ENCODE data around the gene IFITM10.
"Not testable (repeated sequence)": the region's sequence is repeated elsewhere in the genome, so short reads cannot be mapped to it uniquely, and the experiment has no call there.

IFITM10 gene

DNA sequence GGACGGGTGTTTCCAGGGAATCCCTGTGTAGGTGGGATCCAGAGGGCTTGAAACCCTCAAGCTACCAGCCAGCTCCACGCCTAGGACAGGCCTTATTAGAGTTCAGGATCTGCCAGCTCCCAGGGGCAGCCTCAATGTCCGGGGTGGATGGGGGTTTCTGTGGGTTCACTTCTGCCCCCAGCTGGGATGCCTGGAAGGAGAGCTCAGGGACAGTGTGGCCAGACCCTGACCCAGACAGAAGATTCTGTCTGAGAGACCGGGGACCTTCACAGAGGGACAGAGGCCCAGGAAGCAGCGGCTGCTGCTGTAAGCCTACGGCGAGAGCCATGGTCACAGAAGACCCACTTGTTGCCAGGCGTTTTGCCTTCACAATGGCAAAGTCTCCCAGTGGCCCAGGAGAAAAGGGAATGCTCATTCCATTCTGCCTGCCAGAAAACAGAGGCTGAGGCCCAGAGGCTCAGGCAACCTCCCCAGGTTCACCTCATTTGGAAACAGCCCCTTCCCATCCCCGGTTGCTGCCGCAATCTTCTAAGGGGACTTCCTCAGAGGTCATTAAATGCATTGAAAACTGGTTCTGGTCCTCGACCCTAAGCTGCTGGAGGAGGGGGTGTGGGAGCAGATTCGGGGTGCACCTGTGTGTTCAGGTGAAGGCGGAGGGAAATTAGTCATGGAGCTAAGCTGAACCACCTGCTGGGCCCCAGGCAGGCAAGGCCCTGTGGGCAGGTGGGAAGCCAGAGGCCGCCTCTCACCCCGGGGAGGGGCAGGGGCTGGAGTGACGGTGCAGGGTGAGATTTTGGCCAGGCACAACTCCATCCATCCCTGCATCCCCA lies 58.3 kb downstream of the IFITM10 start:
- no peak overlapping the region for H3K9ac ChIP-seq (ENCODE audit: low read length)
- no peaks in the 10 kb centered on the region for H4K20me1 ChIP-seq (ENCODE audit: low read depth, low read length)
- no peaks in the 10 kb centered on the region for H3F3A ChIP-seq (ENCODE audit: insufficient read depth)
- H3K27me3 ChIP-seq (ENCODE audit: low read length), result no peaks in the 10 kb centered on the region
- TF ChIP-seq, protein P1, sequence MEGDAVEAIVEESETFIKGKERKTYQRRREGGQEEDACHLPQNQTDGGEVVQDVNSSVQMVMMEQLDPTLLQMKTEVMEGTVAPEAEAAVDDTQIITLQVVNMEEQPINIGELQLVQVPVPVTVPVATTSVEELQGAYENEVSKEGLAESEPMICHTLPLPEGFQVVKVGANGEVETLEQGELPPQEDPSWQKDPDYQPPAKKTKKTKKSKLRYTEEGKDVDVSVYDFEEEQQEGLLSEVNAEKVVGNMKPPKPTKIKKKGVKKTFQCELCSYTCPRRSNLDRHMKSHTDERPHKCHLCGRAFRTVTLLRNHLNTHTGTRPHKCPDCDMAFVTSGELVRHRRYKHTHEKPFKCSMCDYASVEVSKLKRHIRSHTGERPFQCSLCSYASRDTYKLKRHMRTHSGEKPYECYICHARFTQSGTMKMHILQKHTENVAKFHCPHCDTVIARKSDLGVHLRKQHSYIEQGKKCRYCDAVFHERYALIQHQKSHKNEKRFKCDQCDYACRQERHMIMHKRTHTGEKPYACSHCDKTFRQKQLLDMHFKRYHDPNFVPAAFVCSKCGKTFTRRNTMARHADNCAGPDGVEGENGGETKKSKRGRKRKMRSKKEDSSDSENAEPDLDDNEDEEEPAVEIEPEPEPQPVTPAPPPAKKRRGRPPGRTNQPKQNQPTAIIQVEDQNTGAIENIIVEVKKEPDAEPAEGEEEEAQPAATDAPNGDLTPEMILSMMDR (IDR thresholded peaks at IDR 0.05; ENCODE audit: insufficient read depth, low read length, poor library complexity, severe bottlenecking), result no peak
- no peak for TF ChIP-seq EZH2phosphoT487 (conservative IDR thresholded peaks at IDR 0.05; ENCODE audit: low read length)
- no peaks in the 10 kb centered on the region for H3K79me2 ChIP-seq (ENCODE audit: insufficient read depth, low read length)
- H3K9me3 ChIP-seq (ENCODE audit: insufficient read depth, low read length), result no peaks in the 10 kb centered on the region
- H3K4me2 ChIP-seq (ENCODE audit: low read depth, low read length, poor library complexity, severe bottlenecking), result no peak overlapping the region
- no peaks in the 10 kb centered on the region for H3K9me2 ChIP-seq (replicated peaks; ENCODE audit: insufficient read depth, low read length)
- H2AFZ ChIP-seq (ENCODE audit: low read depth, low read length, severe bottlenecking), result no peak overlapping the region
- H3K4me3 ChIP-seq (ENCODE audit: insufficient read depth, low read length, poor library complexity, severe bottlenecking), result no peak overlapping the region
- H3K27ac ChIP-seq (ENCODE audit: low read depth, low read length), result no peak overlapping the region
- H3K36me3 ChIP-seq (ENCODE audit: low read length), result no peaks in the 10 kb centered on the region

DNA sequence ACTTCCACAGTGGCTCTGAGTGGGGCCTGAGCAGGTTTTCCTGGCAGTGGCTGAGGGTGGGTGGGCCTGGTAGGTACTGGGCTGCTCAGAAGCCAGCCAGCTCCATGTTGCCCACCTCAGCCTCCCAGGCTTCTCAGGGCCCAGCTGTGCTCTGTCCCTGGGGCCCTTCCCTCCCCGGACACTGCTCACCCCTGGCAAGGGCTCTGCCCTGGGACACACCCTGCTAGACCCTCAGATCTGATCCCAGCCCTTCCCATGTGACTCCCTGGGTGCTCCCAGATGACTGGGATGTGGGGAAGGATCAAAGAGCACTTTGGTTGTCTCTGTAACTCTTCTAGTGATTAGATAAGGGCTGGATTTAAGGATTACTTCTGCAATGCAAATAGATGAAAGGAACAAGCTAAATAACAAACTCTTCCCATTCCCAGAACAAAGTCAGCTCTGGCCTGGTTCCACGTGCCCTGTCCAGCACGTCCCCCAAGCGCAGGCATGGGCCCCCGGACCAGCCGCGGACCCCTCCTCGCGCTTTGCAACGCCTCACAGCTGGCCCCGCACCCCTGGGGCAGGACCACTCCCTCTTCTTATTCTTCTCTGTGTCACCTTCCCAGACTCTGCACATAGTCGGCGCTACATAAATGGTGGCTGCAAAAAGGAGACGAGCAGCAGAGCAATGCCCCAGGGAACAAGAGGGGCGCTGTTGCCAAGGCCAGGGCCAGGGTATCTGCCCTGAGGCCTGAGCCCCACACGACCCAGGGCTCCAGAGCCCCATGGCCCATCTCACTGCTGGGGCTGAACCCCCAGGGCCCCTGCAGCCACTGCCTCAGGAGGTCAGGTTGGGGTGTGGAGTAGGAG lies 59.1 kb downstream of the IFITM10 start:
- H3K9ac ChIP-seq (ENCODE audit: low read length), result no peak overlapping the region
- no peaks in the 10 kb centered on the region for H3K79me2 ChIP-seq (ENCODE audit: insufficient read depth, low read length)
- no peaks in the 10 kb centered on the region for H4K20me1 ChIP-seq (ENCODE audit: low read depth, low read length)
- no peak overlapping the region for H3K4me2 ChIP-seq (ENCODE audit: low read depth, low read length, poor library complexity, severe bottlenecking)
- no peak overlapping the region for H3K27ac ChIP-seq (ENCODE audit: low read depth, low read length)
- H3K4me3 ChIP-seq (ENCODE audit: insufficient read depth, low read length, poor library complexity, severe bottlenecking), result no peak overlapping the region
- H3K27me3 ChIP-seq (ENCODE audit: low read length), result no peaks in the 10 kb centered on the region
- H3K36me3 ChIP-seq (ENCODE audit: low read length), result no peaks in the 10 kb centered on the region
- no peaks in the 10 kb centered on the region for H3F3A ChIP-seq (ENCODE audit: insufficient read depth)
- no peaks in the 10 kb centered on the region for H3K9me3 ChIP-seq (ENCODE audit: insufficient read depth, low read length)
- no peak overlapping the region for H2AFZ ChIP-seq (ENCODE audit: low read depth, low read length, severe bottlenecking)
- TF ChIP-seq, protein P1 (IDR thresholded peaks at IDR 0.05; ENCODE audit: insufficient read depth, low read length, poor library complexity, severe bottlenecking), result no peak
- no peak for TF ChIP-seq EZH2phosphoT487 (conservative IDR thresholded peaks at IDR 0.05; ENCODE audit: low read length)
- no peaks in the 10 kb centered on the region for H3K9me2 ChIP-seq (replicated peaks; ENCODE audit: insufficient read depth, low read length)

DNA sequence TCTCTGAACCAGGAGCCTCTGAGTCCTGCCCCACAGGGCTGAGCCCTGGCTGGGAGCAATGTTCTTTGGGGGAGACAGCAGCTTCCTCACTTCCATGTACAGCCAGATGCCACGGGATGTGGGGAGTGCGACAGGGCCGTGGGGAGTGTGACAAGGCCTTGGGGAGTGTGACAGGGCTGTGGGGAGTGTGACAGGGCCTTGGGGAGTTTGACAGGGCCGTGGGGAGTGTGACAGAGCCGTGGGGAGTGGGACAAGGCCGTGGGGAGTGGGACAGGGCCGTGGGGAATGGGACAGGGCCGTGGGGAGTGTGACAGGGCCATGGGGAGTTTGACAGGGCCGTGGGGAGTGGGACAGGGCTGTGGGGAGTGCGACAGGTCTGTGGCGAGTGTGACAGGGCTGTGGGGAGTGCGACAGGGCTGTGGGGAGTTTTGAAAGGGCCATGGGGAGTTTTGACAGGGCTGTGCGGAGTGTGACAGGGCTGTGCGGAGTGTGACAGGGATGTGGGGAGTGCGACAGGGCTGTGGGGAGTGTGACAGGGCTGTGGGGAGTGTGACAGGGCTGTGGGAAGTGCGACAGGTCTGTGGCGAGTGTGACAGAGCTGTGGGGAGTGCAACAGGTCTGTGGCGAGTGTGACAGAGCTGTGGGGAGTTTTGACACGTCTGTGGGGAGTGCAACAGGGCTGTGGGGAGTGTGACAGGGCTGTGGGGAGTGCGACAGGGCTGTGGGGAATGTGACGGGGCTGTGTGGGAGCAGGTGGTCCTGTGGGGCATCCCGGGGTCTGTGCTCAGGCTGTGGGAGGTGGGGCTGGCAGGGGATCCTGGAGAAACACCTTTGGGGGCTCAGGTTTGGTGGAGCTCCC lies 60.0 kb downstream of the IFITM10 start:
- Histone ChIP-seq H3K27ac (ENCODE audit: low read depth, low read length) (no peak overlapping the region), H3K36me3 (ENCODE audit: low read length) (no peaks in the 10 kb centered on the region), H3K79me2 (ENCODE audit: insufficient read depth, low read length) (no peaks in the 10 kb centered on the region), H3K9me2 (replicated peaks; ENCODE audit: insufficient read depth, low read length) (no peaks in the 10 kb centered on the region), H3K4me2 (ENCODE audit: low read depth, low read length, poor library complexity, severe bottlenecking) (no peak overlapping the region), H2AFZ (ENCODE audit: low read depth, low read length, severe bottlenecking) (no peak overlapping the region), H3K27me3 (ENCODE audit: low read length) (no peaks in the 10 kb centered on the region), H3K4me3 (ENCODE audit: insufficient read depth, low read length, poor library complexity, severe bottlenecking) (no peak overlapping the region), H3K9me3 (ENCODE audit: insufficient read depth, low read length) (no peaks in the 10 kb centered on the region), H4K20me1 (ENCODE audit: low read depth, low read length) (no peaks in the 10 kb centered on the region), H3F3A (ENCODE audit: insufficient read depth) (no peaks in the 10 kb centered on the region), H3K9ac (ENCODE audit: low read length) (no peak overlapping the region)
- no peak for TF ChIP-seq EZH2phosphoT487 (conservative IDR thresholded peaks at IDR 0.05; ENCODE audit: low read length)
- TF ChIP-seq, protein P1 (IDR thresholded peaks at IDR 0.05; ENCODE audit: insufficient read depth, low read length, poor library complexity, severe bottlenecking), result no peak

DNA sequence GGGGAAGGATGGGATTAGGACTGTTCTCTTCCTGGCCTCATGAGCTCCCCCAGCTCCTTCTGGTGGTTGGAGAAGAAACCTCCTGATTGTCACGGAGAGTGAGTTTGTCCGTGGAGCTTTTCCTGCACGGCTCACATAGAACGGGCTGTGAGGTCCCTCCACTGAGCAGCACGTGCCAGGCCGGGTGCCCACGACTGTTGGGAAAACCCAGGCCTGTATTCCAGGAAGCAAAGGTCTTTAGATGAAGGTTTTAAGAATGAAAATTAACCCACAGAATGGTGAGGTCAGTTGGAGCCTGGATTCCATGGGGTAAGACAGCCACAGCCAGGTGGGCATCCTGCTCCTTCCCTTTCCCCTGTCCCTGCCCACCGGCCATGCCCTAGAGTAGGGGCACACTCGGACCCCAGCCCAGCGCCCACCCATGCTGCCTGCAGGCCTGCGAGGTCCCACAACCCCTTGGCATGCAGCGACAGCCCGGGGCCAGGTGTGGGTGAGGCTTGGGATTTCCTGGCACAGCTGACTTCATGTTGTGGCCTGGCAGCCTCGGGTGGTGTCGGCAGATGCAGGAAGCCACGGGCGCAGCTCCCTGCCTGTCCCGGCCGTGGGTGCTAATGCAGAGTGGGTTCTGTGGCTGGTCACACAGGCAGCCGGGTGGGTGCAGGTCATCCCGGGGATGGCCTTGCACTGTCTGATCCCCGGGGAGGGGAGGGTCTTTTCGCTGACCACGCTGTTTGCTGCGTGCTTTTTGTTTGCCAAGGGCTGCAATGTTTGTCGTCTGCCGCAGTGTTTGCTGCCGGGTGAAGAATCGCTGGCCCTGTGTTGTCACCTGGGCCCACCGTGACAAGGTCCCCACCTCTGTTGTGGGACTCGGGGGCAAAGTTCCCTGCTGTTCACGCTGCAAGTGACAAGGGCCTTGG lies 60.9 kb downstream of the IFITM10 start:
- H3K4me3 ChIP-seq (ENCODE audit: insufficient read depth, low read length, poor library complexity, severe bottlenecking); H3K36me3 ChIP-seq (ENCODE audit: low read length); H3K27ac ChIP-seq (ENCODE audit: low read depth, low read length); H3K4me2 ChIP-seq (ENCODE audit: low read depth, low read length, poor library complexity, severe bottlenecking); H2AFZ ChIP-seq (ENCODE audit: low read depth, low read length, severe bottlenecking); H3K79me2 ChIP-seq (ENCODE audit: insufficient read depth, low read length); H3K9ac ChIP-seq (ENCODE audit: low read length); H3K9me3 ChIP-seq (ENCODE audit: insufficient read depth, low read length); H3K27me3 ChIP-seq (ENCODE audit: low read length); H3K9me2 ChIP-seq (replicated peaks; ENCODE audit: insufficient read depth, low read length); H4K20me1 ChIP-seq (ENCODE audit: low read depth, low read length); H3F3A ChIP-seq (ENCODE audit: insufficient read depth): not testable (repeated sequence)
